Transverse colon (tissue), 4 donors: ENCODE data around the gene DHRS12. TPM values are rescaled to one million over a fixed set of nuclear protein-coding genes. Genes with fewer than 3 reads are reported as not detected.

Experiments used
- DNase-seq: peaks from one replicate; pipeline ENCODE4 v3.0.0-alpha.2; 2019
- H3K27ac ChIP-seq, 4 donors: fragments of 200-600 bp; sonication (generic); 2 replicates each; pipeline ENCODE4 v1.5.1; 2016 to 2018; ENCODE audit warnings: inconsistent platforms in 4 of 4
- H3K27me3 ChIP-seq: fragments of 200-600 bp; sonication (generic); 2 replicates; pipeline ENCODE4 v1.5.1; 2017; ENCODE audit warnings: inconsistent platforms
- H3K36me3 ChIP-seq, 4 donors: fragments of 200-600 bp; sonication (generic); 2 replicates each; pipeline ENCODE4 v1.5.1; 2017 to 2019; ENCODE audit warnings: inconsistent platforms in 4 of 4
- H3K4me1 ChIP-seq, 4 donors: fragments of 200-600 bp; sonication (generic); 2 replicates each; pipeline ENCODE4 v1.5.1; 2017 to 2020; ENCODE audit warnings: inconsistent platforms in 4 of 4
- H3K4me3 ChIP-seq, 4 donors: fragments of 200-600 bp; sonication (generic); 1 replicate in 1 of 4; 2 replicates in 3 of 4; pipeline versions ENCODE4 v1.5.1 to v1.6.1; 2017 to 2019; ENCODE audit warnings: inconsistent platforms in 4 of 4
- H3K9me3 ChIP-seq, 2 donors: fragments of 200-600 bp; sonication (generic); 2 replicates each; pipeline ENCODE4 v1.5.1; 2017 to 2019; ENCODE audit warnings: inconsistent platforms in 2 of 2
- EP300 ChIP-seq: sonication (generic); formaldehyde crosslinking; IDR thresholded peaks from one replicate; pipeline ENCODE4 v1.6.1; 2017; ENCODE audit warnings: antibody characterized with exemption, low read depth
- POLR2A ChIP-seq: fragments of 450-650 bp; IDR thresholded peaks from one replicate; pipeline ENCODE4 v1.6.1; 2016; ENCODE audit warnings: antibody characterized with exemption, mild to moderate bottlenecking, moderate library complexity
- POLR2AphosphoS5 ChIP-seq, 3 donors: sonication (generic); formaldehyde crosslinking; IDR thresholded peaks; one replicate each; pipeline ENCODE4 v1.6.1; 2016; ENCODE audit warnings: antibody characterized with exemption in 3 of 3
- WGBS, 2 donors: methylation state at CpG; one replicate each; pipeline ENCODE4 v1.1.5; 2018; ENCODE audit warnings: low coverage in 1 of 2; 5-methylcytosine and 5-hydroxymethylcytosine counted together
- in situ Hi-C, 4 donors: fragments of 200-750 bp; cut with MboI; loops; one replicate each; pipeline versions ENCODE4 v1.15.0 to v1.15.1; 2017; ENCODE audit warnings: low sequenced_read_pairs in 3 of 4, low pct_ligation_motif_present in 1 of 4, low pct_unique_long_range_greater_than_20kb in 1 of 4
- intact Hi-C: fragments of 100-400 bp; cut with DNase I; formaldehyde crosslinking; loops from one replicate; pipeline ENCODE4 v1.15.1; 2023; ENCODE audit warnings: low total_unique reads
- total RNA-seq, 4 donors: library from RNA; depleted of rRNA; stranded (reverse); fragments of >200 nt; gene quantifications; one replicate each; pipeline ENCODE4 v1.1.0, GENCODE V29; 2016
- TF ChIP-seq, protein P1 (sequence below), 5 experiments: fragments of 200-600 bp in 3 of 5; fragments of 450-650 bp in 2 of 5; sonication (generic) in 3 of 5; IDR thresholded peaks; 1 replicate in 2 of 5; 2 replicates in 3 of 5; pipeline ENCODE4 v1.5.1; 2016 to 2017; ENCODE audit warnings: antibody characterized with exemption in 5 of 5, inconsistent platforms in 3 of 5, mild to moderate bottlenecking in 2 of 5, moderate library complexity in 1 of 5

Gene DHRS12
- total RNA-seq, 4 donors from 2014 or later, result 5.2 to 17.8 (median 13.5) TPM

DNA sequence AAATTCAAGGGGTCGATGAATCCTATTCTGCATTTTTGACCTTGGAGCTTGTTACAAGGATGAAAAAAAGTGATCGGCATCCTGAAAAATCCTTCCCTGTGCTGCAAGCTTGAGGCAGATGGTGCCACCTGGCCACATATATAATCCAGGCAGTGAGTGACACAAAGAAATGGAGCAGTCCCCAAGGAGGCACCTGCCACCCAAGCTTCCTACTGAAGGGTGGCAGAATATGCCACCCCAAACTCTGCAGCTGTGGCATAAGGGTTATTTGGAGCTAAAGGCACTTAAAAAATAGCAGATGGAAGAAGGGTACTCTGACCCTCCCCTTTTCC lies 25.6 kb upstream of the DHRS12 start:
- H3K27me3 ChIP-seq, result no peaks in the 10 kb centered on the region
- DNase-seq, result no peak
- TF ChIP-seq, protein P1, sequence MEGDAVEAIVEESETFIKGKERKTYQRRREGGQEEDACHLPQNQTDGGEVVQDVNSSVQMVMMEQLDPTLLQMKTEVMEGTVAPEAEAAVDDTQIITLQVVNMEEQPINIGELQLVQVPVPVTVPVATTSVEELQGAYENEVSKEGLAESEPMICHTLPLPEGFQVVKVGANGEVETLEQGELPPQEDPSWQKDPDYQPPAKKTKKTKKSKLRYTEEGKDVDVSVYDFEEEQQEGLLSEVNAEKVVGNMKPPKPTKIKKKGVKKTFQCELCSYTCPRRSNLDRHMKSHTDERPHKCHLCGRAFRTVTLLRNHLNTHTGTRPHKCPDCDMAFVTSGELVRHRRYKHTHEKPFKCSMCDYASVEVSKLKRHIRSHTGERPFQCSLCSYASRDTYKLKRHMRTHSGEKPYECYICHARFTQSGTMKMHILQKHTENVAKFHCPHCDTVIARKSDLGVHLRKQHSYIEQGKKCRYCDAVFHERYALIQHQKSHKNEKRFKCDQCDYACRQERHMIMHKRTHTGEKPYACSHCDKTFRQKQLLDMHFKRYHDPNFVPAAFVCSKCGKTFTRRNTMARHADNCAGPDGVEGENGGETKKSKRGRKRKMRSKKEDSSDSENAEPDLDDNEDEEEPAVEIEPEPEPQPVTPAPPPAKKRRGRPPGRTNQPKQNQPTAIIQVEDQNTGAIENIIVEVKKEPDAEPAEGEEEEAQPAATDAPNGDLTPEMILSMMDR (IDR thresholded peaks at IDR 0.05), result no peak
- TF ChIP-seq POLR2AphosphoS5 (IDR thresholded peaks at IDR 0.05), result no peak
- no peak for TF ChIP-seq EP300
- TF ChIP-seq POLR2A, result no peak
- intact Hi-C loops (no loop called here), in situ Hi-C loops (no loop called here)
- peaks cover 0 to 27% (median 4%) of the 10 kb centered on the region in 4 donors for H3K4me1 ChIP-seq
- no peaks in the 10 kb centered on the region for H3K36me3 ChIP-seq
- H3K9me3 ChIP-seq, result no peaks in the 10 kb centered on the region
- no peak overlapping the region for H3K4me3 ChIP-seq
- H3K27ac ChIP-seq, result no peak overlapping the region
- 98 to 100% methylated on average over 1 to 2 of the region's 2 CpGs for WGBS, 2 donors

DNA sequence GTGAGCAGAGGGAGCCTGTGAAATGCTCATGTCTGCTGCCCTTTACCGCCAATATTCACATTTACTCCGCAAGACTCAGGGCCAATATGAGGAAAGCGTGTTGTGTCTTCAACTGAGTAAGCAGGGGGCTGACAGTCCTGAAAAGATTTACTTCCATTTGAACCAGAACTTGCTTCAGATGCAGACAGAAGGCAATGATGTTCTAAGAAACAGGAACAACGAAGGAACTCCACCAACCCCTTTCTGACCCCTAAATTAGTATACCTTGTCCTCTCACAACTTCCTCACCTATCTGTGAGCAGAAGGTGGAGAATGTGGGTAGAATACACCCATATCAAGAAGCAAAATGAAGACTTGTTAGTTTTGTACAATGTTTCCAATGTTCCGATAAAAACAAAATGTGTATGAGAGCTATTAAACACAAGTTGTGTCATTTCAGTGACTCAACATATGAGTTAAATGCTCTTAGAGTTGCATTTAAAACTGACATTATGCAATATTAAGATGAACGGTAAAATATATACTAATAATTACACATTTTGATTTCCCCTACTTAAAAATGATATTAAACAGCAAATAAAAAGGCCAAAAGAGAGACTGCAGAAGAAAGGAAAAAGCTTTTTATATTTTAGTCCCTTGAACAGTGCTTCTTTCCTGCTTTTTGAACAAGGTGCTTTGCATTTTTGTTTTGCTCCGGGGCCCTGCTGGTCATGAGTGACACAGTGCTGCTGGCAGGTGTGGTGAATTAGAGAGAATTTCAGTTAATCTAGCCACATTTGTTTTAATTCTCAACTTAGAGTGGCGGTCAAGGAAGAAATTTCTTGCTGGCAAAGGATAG lies 25.0 kb upstream of the DHRS12 start:
- intact Hi-C loops, result no loop called here

DNA sequence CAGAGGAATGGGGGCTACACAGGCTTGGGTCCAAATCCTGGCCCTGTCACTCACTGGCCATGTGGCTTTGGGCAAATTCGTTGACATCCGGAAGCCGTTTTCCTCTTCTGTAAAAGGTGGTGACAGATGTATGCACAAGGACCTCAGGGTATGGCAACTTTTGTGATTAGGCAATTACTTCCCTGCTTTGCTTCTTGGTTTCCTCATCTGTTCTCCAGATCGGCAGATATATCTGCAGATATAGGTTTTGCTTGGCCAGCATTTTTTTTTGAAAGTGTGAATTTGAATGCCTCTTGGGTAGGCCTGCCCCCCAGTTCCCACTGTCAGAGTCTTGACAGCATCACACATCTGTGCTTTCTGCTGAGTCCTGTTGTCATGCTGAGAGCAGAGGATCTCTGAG lies 23.3 kb upstream of the DHRS12 start:
- Histone ChIP-seq H3K4me3 (no peak overlapping the region), H3K27ac (peak overlapping the region in 3 of 4 donors; percentile 27 to 58 (median 41)), H3K4me1 (peaks cover 0 to 27% (median 4%) of the 10 kb centered on the region in 4 donors), H3K9me3 (no peaks in the 10 kb centered on the region), H3K27me3 (no peaks in the 10 kb centered on the region), H3K36me3 (no peaks in the 10 kb centered on the region)
- in situ Hi-C loops (no loop called here), intact Hi-C loops (no loop called here)
- WGBS, 2 donors, result 78% methylated on average over 4 of the region's 4 CpGs; no CpG with 5 or more reads in 1 of the 2 donors
- no peak for DNase-seq
- TF ChIP-seq, protein P1 (IDR thresholded peaks at IDR 0.05), result no peak
- no peak for TF ChIP-seq EP300
- no peak for TF ChIP-seq POLR2A
- TF ChIP-seq POLR2AphosphoS5 (IDR thresholded peaks at IDR 0.05), result no peak

More for the DNA sequence above, 25.0 kb upstream of the DHRS12 start:
- in situ Hi-C loops, result no loop called here
- Histone ChIP-seq H3K4me3 (no peak overlapping the region), H3K9me3 (no peaks in the 10 kb centered on the region), H3K27me3 (no peaks in the 10 kb centered on the region), H3K4me1 (peaks cover 0 to 27% (median 4%) of the 10 kb centered on the region in 4 donors), H3K36me3 (no peaks in the 10 kb centered on the region), H3K27ac (no peak overlapping the region)
- DNase-seq, result no peak
- TF ChIP-seq EP300 (no peak), POLR2AphosphoS5 (IDR thresholded peaks at IDR 0.05) (no peak), POLR2A (no peak)
- TF ChIP-seq, protein P1 (IDR thresholded peaks at IDR 0.05), result no peak
- WGBS, 2 donors, result 88 to 98% methylated on average over 4 to 8 of the region's 8 CpGs

DNA sequence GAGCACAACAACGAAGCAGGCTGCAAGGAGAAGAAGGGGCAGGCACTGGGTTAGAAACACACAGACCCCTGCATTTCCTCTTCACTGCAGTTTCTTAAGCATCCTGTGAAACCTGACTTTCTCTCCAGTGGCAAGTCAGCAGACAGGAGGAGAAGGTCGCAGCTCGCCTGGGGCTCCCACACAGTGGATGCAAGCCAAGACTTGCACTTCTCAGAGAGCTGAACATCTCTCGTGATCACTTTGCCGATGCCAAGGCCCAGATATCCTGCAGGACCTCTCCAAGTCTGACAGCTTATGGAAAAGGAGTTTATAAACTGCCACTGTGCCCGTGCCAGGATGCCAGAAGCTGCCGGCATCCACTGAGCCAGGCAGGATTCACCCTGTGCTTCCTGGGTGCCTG lies 22.6 kb upstream of the DHRS12 start:
- Histone ChIP-seq H3K4me3 (no peak overlapping the region), H3K9me3 (no peaks in the 10 kb centered on the region), H3K27me3 (no peaks in the 10 kb centered on the region), H3K36me3 (no peaks in the 10 kb centered on the region), H3K27ac (peak overlapping the region in 3 of 4 donors; percentile 27 to 58 (median 41)), H3K4me1 (peaks cover 0 to 27% (median 4%) of the 10 kb centered on the region in 4 donors)
- TF ChIP-seq POLR2A, result no peak
- TF ChIP-seq EP300, result no peak
- peak; percentile 39 to 76 (median 51) for TF ChIP-seq POLR2AphosphoS5 (IDR thresholded peaks at IDR 0.05)
- TF ChIP-seq, protein P1 (IDR thresholded peaks at IDR 0.05), result no peak
- peak; percentile 37 for DNase-seq
- 79 to 85% methylated on average over 3 to 7 of the region's 7 CpGs for WGBS, 2 donors
- intact Hi-C loops, result no loop called here
- in situ Hi-C loops, result no loop called here
